Lower leg skin (tissue), 4 donors: ENCODE measurements around the gene GGT6. TPM values are rescaled to one million over a fixed set of nuclear protein-coding genes. Genes with fewer than 3 reads are reported as not detected.

ENCODE experiments used
- DNase-seq, 2 donors: peaks; one replicate each; pipeline ENCODE4 v3.0.0-alpha.2; 2019; ENCODE audit warnings: low spot score in 2 of 2
- H3K4me3 ChIP-seq: fragments of 200-600 bp; sonication (generic); 2 replicates; pipeline ENCODE4 v1.5.1; 2017; ENCODE audit warnings: mild to moderate bottlenecking, low read depth; ENCODE audit not compliant: poor library complexity, severe bottlenecking
- POLR2A ChIP-seq, 2 donors: fragments of 450-650 bp; IDR thresholded peaks; one replicate each; pipeline ENCODE4 v1.6.1; 2016 to 2017; ENCODE audit warnings: antibody characterized with exemption in 2 of 2, mild to moderate bottlenecking in 1 of 2, moderate library complexity in 1 of 2
- WGBS, 2 donors: methylation state at CpG; one replicate each; pipeline ENCODE4 v1.1.5; 2018; 5-methylcytosine and 5-hydroxymethylcytosine counted together
- intact Hi-C: fragments of 100-400 bp; cut with DNase I; formaldehyde crosslinking; loops from one replicate; pipeline ENCODE4 v1.15.0; 2023; ENCODE audit warnings: low total_unique reads
- total RNA-seq, 4 donors: library from RNA; depleted of rRNA; stranded (reverse); fragments of >200 nt; gene quantifications; one replicate each; pipeline ENCODE4 v1.1.0, GENCODE V29; 2016
- TF ChIP-seq, protein P1 (sequence below), 3 donors: fragments of 450-650 bp; IDR thresholded peaks; one replicate each; pipeline ENCODE4 v1.5.1; 2016; ENCODE audit warnings: antibody characterized with exemption in 3 of 3, mild to moderate bottlenecking in 3 of 3, moderate library complexity in 2 of 3

The GGT6 gene
- total RNA-seq, 4 donors from 2014 or later = 133 to 232 (median 184) TPM

DNA sequence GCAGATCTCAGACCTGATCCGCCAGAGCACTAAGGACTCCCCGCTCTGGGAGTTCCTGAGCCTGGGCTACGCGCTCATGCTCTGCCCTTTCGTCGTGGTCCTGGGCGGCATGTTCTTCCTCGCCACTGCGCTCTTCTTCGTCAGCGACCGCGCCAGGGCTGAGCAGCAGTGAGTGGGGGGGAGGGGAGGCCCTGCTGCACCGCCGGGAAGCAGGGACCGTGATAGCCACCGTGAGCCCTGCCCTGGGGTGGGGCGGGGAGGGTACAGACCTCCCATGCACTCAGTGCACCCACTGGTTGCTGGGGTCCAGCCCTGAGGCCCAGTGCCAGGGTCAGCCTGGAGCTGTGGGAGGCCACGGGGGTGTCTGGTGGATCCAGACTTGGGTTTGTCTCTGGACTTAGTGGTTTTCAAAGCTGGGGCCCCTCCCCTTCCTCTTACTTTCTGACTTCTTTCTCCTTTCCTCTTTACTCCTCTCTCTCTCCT lies 24.1 kb downstream of the GGT6 start:
- TF ChIP-seq POLR2A (IDR thresholded peaks at IDR 0.05) = no peak
- TF ChIP-seq, protein P1, sequence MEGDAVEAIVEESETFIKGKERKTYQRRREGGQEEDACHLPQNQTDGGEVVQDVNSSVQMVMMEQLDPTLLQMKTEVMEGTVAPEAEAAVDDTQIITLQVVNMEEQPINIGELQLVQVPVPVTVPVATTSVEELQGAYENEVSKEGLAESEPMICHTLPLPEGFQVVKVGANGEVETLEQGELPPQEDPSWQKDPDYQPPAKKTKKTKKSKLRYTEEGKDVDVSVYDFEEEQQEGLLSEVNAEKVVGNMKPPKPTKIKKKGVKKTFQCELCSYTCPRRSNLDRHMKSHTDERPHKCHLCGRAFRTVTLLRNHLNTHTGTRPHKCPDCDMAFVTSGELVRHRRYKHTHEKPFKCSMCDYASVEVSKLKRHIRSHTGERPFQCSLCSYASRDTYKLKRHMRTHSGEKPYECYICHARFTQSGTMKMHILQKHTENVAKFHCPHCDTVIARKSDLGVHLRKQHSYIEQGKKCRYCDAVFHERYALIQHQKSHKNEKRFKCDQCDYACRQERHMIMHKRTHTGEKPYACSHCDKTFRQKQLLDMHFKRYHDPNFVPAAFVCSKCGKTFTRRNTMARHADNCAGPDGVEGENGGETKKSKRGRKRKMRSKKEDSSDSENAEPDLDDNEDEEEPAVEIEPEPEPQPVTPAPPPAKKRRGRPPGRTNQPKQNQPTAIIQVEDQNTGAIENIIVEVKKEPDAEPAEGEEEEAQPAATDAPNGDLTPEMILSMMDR (IDR thresholded peaks at IDR 0.05) = no peak
- no peak overlapping the region for H3K4me3 ChIP-seq
- DNase-seq = no peak
- WGBS, 2 donors = 46 to 49% methylated on average over 6 to 19 of the region's 19 CpGs
- intact Hi-C loops = no loop called here

DNA sequence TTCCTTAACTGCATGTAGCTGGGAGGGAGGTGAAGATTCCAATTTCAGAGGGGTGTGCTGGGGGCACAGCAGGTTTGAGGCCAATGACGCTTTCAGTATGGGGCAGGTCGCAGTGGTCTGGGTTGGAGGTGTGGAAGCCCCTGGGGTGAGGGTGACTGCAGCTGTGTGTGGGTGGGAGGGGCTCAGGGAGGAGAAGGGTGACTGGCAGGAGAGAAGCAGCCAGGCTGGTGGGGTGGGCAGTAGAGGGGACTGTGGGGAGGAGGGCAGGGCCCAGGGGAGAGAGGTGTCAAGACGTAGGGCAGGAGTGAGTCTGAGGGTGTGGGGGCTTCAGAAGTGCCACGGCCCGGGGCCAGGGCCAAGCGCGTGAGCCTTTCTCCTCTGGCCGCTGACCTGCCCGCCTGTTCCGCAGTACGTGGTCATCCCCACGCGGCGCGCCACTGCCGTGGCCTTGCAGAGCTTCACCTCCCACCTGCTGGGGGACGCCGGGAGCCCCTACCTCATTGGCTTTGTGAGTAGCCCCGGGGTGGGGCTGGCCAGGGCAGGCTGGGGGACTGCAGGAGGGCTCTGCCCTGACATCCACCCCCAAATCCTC lies 24.6 kb downstream of the GGT6 start:
- TF ChIP-seq, protein P1 (IDR thresholded peaks at IDR 0.05) = no peak
- no peak for TF ChIP-seq POLR2A (IDR thresholded peaks at IDR 0.05)
- intact Hi-C loops = no loop called here
- DNase-seq = no peak
- H3K4me3 ChIP-seq = no peak overlapping the region
- 76 to 83% methylated on average over 9 to 16 of the region's 19 CpGs for WGBS, 2 donors

DNA sequence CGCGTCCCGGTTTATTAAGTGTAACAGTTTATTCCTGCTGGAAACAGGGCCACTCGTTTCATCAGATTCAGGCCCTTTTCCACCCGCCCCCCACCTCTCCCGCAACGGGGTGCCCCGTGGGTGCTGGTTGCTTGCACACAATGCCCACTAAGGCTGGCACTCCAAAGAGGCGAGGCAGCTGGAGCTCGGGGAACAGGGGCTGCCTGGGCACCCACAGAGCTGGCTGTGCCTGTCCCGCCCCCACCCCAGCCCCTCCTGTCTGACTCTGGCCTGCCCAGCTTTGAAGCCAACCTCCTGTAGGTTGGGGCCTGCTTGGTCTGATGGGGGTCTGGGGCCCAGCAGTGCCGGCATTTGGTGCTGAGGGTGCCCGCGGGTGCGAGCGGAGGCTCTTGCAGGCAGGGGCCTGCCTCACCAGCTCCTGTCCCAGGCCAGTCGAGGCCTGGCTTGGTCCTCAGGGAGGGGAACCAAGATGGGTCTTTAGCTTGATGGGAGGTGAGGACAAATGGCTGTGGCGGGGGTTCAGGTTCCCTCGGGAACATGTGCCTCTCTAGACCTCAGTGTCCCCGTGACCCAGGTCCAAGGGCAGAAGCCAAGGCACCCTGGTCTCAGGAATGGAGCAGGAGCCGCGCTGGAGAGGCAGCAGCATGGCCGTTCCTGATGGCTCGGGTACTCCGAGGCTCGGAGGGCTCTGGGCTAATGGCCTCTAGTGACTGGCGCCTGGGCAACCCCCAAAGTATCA lies 25.3 kb downstream of the GGT6 start:
- intact Hi-C loops = no loop called here
- 61 to 65% methylated on average over 26 to 27 of the region's 27 CpGs for WGBS, 2 donors
- H3K4me3 ChIP-seq = no peak overlapping the region
- TF ChIP-seq POLR2A (IDR thresholded peaks at IDR 0.05) = no peak
- TF ChIP-seq, protein P1 (IDR thresholded peaks at IDR 0.05) = no peak
- DNase-seq = no peak

DNA sequence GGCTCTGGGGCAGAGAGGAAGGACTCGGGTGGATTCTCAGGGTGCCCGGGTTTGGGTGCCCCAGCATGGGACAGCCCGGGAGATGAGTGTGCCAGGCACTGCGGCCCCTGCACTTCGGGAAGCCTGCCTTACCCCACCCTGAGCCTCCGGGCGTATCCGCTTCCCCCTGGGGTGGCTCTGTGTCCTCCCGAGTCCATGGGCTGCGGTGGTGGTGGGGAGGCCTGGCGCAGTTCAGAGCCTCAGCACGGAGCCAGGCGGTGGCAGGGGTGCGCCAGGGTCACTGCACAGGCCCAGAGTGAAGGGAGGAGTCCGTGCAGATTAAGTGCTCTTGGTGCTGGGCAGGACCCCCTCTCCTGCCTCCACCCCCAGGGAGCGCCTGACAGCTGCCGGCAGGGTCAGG lies 25.9 kb downstream of the GGT6 start:
- no peak overlapping the region for H3K4me3 ChIP-seq
- TF ChIP-seq POLR2A (IDR thresholded peaks at IDR 0.05) = no peak
- TF ChIP-seq, protein P1 (IDR thresholded peaks at IDR 0.05) = no peak
- intact Hi-C loops = no loop called here
- WGBS, 2 donors = 41 to 49% methylated on average over 8 to 17 of the region's 17 CpGs
- DNase-seq = no peak

DNA sequence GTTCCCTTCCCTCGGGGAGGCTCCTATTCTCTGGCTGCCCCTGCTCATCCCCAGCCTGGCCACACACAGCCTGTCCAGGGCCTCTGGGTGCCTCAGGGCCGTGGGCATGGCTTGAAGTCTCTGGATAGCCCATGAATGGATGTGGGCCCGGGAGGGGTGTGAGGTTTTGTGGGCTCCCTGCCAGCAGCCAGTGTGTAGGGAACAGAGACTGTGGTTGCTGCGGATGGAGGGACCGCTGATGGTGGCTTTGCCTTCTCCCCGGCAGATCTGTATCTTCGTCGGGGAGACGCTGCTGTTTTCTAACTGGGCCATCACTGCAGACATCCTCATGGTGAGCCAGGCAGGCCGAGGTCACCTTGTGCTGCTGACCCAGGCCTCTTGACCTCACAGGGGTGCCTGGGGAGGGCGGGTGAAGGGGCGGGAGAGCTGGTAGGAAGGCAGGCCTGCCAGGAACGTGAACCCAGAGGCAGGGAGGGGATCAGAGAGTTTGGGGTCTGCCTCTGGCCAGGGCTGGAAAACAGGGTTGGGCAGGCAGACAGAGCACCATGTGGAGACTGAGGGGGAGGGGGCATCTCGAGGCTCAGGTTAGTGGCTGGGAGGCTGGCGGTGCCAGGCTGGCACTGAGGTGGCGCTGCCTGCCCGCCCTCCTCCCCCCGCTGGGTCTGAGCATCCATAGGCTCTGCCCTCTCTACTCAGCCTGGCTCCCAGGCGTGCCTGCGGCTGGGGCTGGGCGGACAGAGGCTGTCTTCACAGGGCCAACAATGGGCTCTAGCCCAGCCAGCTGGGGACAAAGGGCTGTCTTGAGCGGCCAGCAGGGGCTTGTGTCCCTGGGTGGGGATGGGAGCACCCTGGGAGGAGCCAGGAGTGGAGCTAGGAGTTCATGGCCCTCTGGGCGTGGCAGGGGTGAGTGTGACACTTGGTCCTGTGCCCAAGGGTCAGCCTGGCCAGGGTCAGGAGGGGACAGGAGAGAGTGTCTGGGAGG lies 26.6 kb downstream of the GGT6 start:
- no peak for DNase-seq
- TF ChIP-seq POLR2A (IDR thresholded peaks at IDR 0.05) = no peak
- TF ChIP-seq, protein P1 (IDR thresholded peaks at IDR 0.05) = no peak
- H3K4me3 ChIP-seq = no peak overlapping the region
- 42 to 71% methylated on average over 19 to 23 of the region's 23 CpGs for WGBS, 2 donors
- intact Hi-C loops = no loop called here
